Right cardiac atrium (tissue), 5 donors: ENCODE measurements around the gene HLA-DOB. TPM values are rescaled to one million over a fixed set of nuclear protein-coding genes. Genes with fewer than 3 reads are reported as not detected.

Source experiments
- ATAC-seq, 2 donors: fragments of 200-7000 bp; cut with Tn5 transposase; one replicate each; pipeline versions ENCODE4 v1.8.0 to v1.9.1; 2020; ENCODE audit warnings: moderate library complexity in 2 of 2, mild to moderate bottlenecking in 1 of 2
- DNase-seq, 3 donors: peaks; one replicate each; pipeline ENCODE4 v3.0.0-alpha.2; 2020
- H3K27ac ChIP-seq: one replicate; pipeline ENCODE4 v1.5.1; 2013; ENCODE audit warnings: mild to moderate bottlenecking, low read length, control low read depth, moderate library complexity
- H3K27me3 ChIP-seq: one replicate; pipeline ENCODE4 v1.6.1; 2013; ENCODE audit not compliant: control insufficient read depth, insufficient read depth
- H3K4me1 ChIP-seq: one replicate; pipeline ENCODE4 v1.6.1; 2013; ENCODE audit warnings: low read length; ENCODE audit not compliant: control insufficient read depth, insufficient read depth
- H3K4me3 ChIP-seq: one replicate; pipeline ENCODE4 v1.5.1; 2013; ENCODE audit warnings: low read length, control low read depth
- H3K9me3 ChIP-seq: one replicate; pipeline ENCODE4 v1.6.1; 2013; ENCODE audit warnings: low read length; ENCODE audit not compliant: control insufficient read depth
- WGBS: extraction: QIAGEN DNeasy Blood & Tissue Kit; methylation state at CpG from one replicate; pipeline ENCODE4 v1.1.7; 2013; 5-methylcytosine and 5-hydroxymethylcytosine counted together
- intact Hi-C, 4 donors: fragments of 100-400 bp; cut with DNase I; formaldehyde crosslinking; loops; one replicate each; pipeline versions ENCODE4 v1.11.0 to v1.14.0; 2022 to 2023
- polyA plus RNA-seq: library from polyadenylated mRNA; stranded (reverse); fragments of 200-250 nt; gene quantifications from one replicate; pipeline ENCODE4 v1.2.3, GENCODE V29; 2013
- total RNA-seq, 4 donors: library from RNA; stranded (reverse); fragmentation: NEBNext Ultra II Directional; extraction: Animal tissue kit (Norgen Biotek cat#: 25700); gene quantifications; one replicate each; pipeline ENCODE4 v1.2.1, GENCODE V29; 2021
- donor health status: healthy with polysubstance abuse.
- donor health status: DM: no; HTN: yes; CAD: no.
- donor health status: DM: no; HTN: no; CAD: no.
- donor health status: DM: no; HTN: yes; CAD: no; lungs with severe emphysema.
- donor health status: DM: yes; HTN: yes; CAD: no.

The HLA-DOB gene
- total and polyA plus RNA-seq, 5 donors: 0.20 to 0.22 (median 0.20) TPM; not detected in 2

DNA sequence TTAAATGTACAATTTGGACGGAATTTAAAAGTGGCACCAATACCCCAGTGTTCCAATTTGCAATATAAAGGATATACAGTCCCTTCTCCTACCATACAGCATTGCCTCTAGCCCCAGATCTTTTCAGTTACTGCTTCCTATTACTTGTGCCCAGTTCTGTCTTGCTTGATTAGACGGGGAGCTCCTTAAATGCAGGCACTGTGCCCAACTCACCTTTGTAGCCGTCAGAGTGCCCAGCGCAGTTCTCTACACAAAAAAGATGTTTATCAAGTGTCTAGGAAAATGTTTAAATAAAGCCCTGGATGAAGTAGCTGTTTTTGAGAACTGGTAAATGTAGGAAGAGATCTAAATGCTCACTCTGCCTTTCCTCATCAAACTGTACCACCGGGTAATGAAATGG is 14.1 kb upstream of the HLA-DOB start:
- Histone ChIP-seq H3K4me3 (no peak overlapping the region), H3K27me3 (no peaks in the 10 kb centered on the region), H3K27ac (no peak overlapping the region), H3K4me1 (no peaks in the 10 kb centered on the region), H3K9me3 (no peaks in the 10 kb centered on the region)
- 88% methylated on average over 5 of the region's 5 CpGs for WGBS
- ATAC-seq (no peak), DNase-seq (no peak)
- intact Hi-C loops: no loop called here

DNA sequence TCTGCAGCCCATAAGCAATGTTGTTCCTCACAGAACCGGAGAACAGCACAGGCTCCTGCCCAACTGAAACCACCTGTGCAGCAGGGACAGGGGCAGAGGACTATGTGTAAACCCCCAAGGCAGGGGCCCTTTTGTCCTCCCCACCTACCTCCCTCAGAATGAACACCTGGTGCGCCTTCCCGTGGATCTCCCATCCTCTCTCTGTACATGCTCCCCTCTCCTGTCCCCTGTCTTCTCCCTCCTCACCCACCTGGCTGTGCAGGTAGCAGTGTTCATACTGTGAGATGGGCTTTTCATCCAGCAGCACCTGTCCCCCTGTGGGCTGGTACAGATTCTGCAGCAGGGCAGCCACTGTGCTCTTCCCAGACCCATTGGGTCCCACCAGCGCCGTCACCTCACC is 13.2 kb upstream of the HLA-DOB start:
- H3K27me3 ChIP-seq: no peaks in the 10 kb centered on the region
- no peak overlapping the region for H3K4me3 ChIP-seq
- no peak overlapping the region for H3K27ac ChIP-seq
- ATAC-seq (no peak), DNase-seq (peak in 1 of 3 donors; percentile 22)
- no peaks in the 10 kb centered on the region for H3K9me3 ChIP-seq
- no peaks in the 10 kb centered on the region for H3K4me1 ChIP-seq
- WGBS: 96% methylated on average over 5 of the region's 5 CpGs
- intact Hi-C loops: no loop called here

DNA sequence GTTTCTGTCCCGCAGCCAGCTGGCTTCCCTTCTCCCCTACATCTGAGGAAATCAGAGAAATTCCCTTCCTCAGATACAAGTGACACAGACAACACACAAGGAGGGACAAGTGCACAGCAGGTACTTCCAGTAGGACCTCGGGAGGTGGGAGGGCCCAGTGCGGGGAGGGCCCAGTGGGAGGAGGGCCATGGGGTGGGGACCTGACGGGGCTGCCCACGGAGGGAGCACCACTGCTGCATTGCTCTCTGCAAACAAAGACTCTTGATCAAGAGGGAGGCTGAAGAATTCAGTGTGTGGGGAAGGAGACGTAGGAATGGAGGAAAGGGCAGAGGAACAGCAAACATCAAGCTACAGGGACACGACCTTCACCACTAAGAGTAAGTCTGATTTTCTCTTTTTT is 12.7 kb upstream of the HLA-DOB start:
- ATAC-seq (peak; percentile 20 to 63), DNase-seq (peak in 1 of 3 donors; percentile 33)
- Histone ChIP-seq H3K27ac (no peak overlapping the region), H3K9me3 (no peaks in the 10 kb centered on the region), H3K4me3 (no peak overlapping the region), H3K27me3 (no peaks in the 10 kb centered on the region), H3K4me1 (no peaks in the 10 kb centered on the region)
- intact Hi-C loops: loop anchor here in 1 of 4 donors (5.0 kb wide), 1 partner anchor 38 kb away; no protein-coding TSS in a partner anchor
- 81% methylated on average over 7 of the region's 7 CpGs for WGBS

- Histone ChIP-seq H3K27me3 (no peaks in the 10 kb centered on the region), H3K27ac (no peak overlapping the region), H3K4me3 (no peak overlapping the region), H3K4me1 (no peaks in the 10 kb centered on the region), H3K9me3 (no peaks in the 10 kb centered on the region)
- intact Hi-C loops: loop anchor here in 1 of 4 donors (5.0 kb wide), 1 partner anchor 40 kb away; no protein-coding TSS in a partner anchor
- WGBS: 76% methylated on average over 3 of the region's 3 CpGs
- DNase-seq: no peak
- ATAC-seq: no peak
Observed at GRCh38 chr6:32827025-32827424, 10.2 kb upstream of the HLA-DOB start.

GRCh38 chr6:32825966-32826365 is 9.2 kb upstream of the HLA-DOB start:
- peak; percentile 77 to 84 for ATAC-seq
- H3K27me3 ChIP-seq: no peaks in the 10 kb centered on the region
- H3K27ac ChIP-seq: peak overlapping the region; percentile 9
- intact Hi-C loops: loop anchor here in 1 of 4 donors (5.0 kb wide), 1 partner anchor 41 kb away; no protein-coding TSS in a partner anchor
- no peaks in the 10 kb centered on the region for H3K4me1 ChIP-seq
- no peak overlapping the region for H3K4me3 ChIP-seq
- H3K9me3 ChIP-seq: no peaks in the 10 kb centered on the region
- DNase-seq: peak in 1 of 3 donors; percentile 28
- 29% methylated on average over 2 of the region's 2 CpGs for WGBS

GRCh38 chr6:32819729-32820128 is 2.9 kb upstream of the HLA-DOB start:
- DNase-seq (no peak), ATAC-seq (no peak)
- 63% methylated on average over 3 of the region's 3 CpGs for WGBS
- Histone ChIP-seq H3K9me3 (no peaks in the 10 kb centered on the region), H3K27me3 (no peaks in the 10 kb centered on the region), H3K4me3 (no peak overlapping the region), H3K4me1 (no peaks in the 10 kb centered on the region), H3K27ac (no peak overlapping the region)
- intact Hi-C loops: no loop called here

- ATAC-seq (no peak), DNase-seq (no peak)
- no peaks in the 10 kb centered on the region for H3K9me3 ChIP-seq
- WGBS: 72% methylated on average over 2 of the region's 2 CpGs
- intact Hi-C loops: no loop called here
- H3K4me3 ChIP-seq: no peak overlapping the region
- no peak overlapping the region for H3K27ac ChIP-seq
- H3K4me1 ChIP-seq: no peaks in the 10 kb centered on the region
- no peaks in the 10 kb centered on the region for H3K27me3 ChIP-seq
Observed at GRCh38 chr6:32818867-32819266, 2.1 kb upstream of the HLA-DOB start.

DNA sequence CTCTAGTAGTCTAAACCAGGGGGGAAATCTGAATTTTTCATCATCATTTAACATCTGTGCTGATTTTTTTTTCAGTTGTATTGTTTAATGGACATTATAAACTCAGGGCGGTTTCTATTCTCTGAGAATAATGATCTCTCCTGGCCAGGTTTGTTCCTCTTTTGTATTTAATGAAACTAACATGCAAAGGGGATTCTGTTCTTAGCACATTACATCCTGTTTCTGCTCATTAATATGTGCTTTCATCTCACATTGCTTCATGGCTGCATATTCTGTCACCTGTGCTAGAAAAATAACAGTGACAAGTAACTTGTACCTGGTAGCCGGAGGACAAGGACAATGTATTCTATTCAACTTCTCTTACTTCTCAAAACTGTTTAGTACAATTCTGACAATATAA is 806 bp downstream of the HLA-DOB start:
- DNase-seq (no peak), ATAC-seq (no peak)
- no peak overlapping the region for H3K27ac ChIP-seq
- no peaks in the 10 kb centered on the region for H3K9me3 ChIP-seq
- no peak overlapping the region for H3K4me3 ChIP-seq
- WGBS: 74% methylated on average over 2 of the region's 2 CpGs
- intact Hi-C loops: no loop called here
- no peaks in the 10 kb centered on the region for H3K4me1 ChIP-seq
- H3K27me3 ChIP-seq: no peaks in the 10 kb centered on the region

DNA sequence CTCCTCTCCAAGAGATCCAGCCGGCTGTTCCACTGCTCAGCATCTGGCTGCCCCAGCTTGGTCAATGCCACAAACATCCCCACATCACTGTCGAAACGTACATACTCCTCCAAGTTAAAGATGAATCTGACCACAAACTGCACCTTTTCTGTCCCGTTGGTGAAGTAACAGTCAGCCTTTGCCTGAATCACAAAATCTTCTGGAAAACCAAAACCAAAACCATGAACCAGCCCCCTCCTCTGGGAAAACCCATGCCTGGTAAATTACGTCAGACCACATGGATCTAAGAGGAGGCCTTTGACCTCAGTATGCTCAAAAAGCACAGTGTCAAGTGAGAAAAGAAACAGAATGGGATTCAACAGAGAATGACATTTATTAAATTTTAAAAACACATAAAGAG is 1.7 kb downstream of the HLA-DOB start:
- H3K27ac ChIP-seq: no peak overlapping the region
- no peak overlapping the region for H3K4me3 ChIP-seq
- H3K4me1 ChIP-seq: no peaks in the 10 kb centered on the region
- H3K27me3 ChIP-seq: no peaks in the 10 kb centered on the region
- WGBS: 67% methylated on average over 5 of the region's 5 CpGs
- no peak for DNase-seq
- H3K9me3 ChIP-seq: no peaks in the 10 kb centered on the region
- intact Hi-C loops: no loop called here
- ATAC-seq: peak in 1 of 2 donors; percentile 30

DNA sequence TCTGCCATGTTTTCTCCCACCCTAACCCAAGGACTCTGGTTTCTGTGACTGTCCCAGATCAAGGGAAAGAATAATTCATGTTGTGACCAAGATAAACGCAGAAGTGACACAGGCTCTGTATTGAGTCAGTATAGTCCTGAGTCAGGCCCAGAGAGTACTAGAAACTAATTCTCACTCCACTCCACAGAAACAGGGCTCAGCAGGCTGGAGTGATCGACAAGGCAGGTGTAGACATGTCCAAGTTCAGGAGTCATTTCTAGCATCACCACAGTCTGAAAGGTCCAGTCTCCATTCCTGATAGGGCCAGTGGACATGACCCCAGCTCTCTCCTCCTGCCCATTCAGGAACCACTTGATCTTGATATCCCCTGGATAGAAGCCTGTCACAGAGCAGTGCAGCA is 2.7 kb downstream of the HLA-DOB start:
- no peak for DNase-seq
- no peak for ATAC-seq
- H3K4me3 ChIP-seq: no peak overlapping the region
- no peaks in the 10 kb centered on the region for H3K4me1 ChIP-seq
- H3K9me3 ChIP-seq: no peaks in the 10 kb centered on the region
- intact Hi-C loops: no loop called here
- H3K27ac ChIP-seq: no peak overlapping the region
- WGBS: 92% methylated on average over 2 of the region's 2 CpGs
- no peaks in the 10 kb centered on the region for H3K27me3 ChIP-seq

DNA sequence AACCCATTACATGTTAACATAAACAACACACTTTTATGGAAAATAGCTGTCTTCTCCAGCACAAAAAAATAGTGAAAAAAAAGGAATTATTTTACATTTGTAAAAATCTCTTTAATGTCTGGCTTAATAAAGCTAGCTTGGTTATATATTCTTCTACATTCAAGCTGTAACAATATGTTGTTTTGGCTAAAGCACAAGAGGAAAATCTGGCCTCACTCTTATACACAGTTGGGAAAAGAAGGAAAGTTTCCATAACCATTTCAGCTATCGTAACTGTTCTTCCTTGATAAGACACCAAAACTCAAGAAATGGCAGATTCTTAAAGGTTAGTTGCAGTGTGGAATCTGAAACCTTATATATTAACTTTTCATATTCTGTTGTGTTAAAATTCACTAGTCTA is 7.6 kb downstream of the HLA-DOB start:
- whole genome bisulfite sequencing: 36% methylated on average over 1 of the region's 1 CpG
- no peaks in the 10 kb centered on the region for H3K27me3 ChIP-seq

GRCh38 chr6:32807020-32807580 is 9.7 kb downstream of the HLA-DOB start:
- H3K27me3 ChIP-seq: no peaks in the 10 kb centered on the region
- DNase-seq (peak in 1 of 3 donors; percentile 32), ATAC-seq (no peak)
- no peaks in the 10 kb centered on the region for H3K9me3 ChIP-seq
- H3K4me3 ChIP-seq: no peak overlapping the region
- 77% methylated on average over 5 of the region's 5 CpGs for WGBS
- intact Hi-C loops: no loop called here
- H3K27ac ChIP-seq: no peak overlapping the region
- H3K4me1 ChIP-seq: no peaks in the 10 kb centered on the region

More for the DNA sequence above, 7.6 kb downstream of the HLA-DOB start:
- H3K27ac ChIP-seq: no peak overlapping the region
- no peaks in the 10 kb centered on the region for H3K4me1 ChIP-seq
- intact Hi-C loops: no loop called here
- DNase-seq: no peak
- no peaks in the 10 kb centered on the region for H3K9me3 ChIP-seq
- no peak overlapping the region for H3K4me3 ChIP-seq
- ATAC-seq: no peak
